Cardiac muscle cell (in vitro differentiated cells and primary cell): ENCODE data around the gene SYNPO2L. TPM values are rescaled to one million over a fixed set of nuclear protein-coding genes. Genes with fewer than 3 reads are reported as not detected.

Experiments
- polyA plus RNA-seq: library from polyadenylated mRNA; unstranded; fragments of >200 nt; fragmentation: Nextera tagmentation; extraction: Ambion mirVana; gene quantifications from 2 replicates; pipeline ENCODE4 v1.2.1, GENCODE V29; 2016
- total RNA-seq: library from RNA; depleted of rRNA; stranded (reverse); fragments of >200 nt; gene quantifications from 2 replicates; pipeline ENCODE4 v1.2.3, GENCODE V29; 2016

SYNPO2L gene
- total and polyA plus RNA-seq, 2 experiments from 2014 or later, result 13.6 to 33.6 TPM

Other genes with a start within 250 kb of the SYNPO2L start
- 53.9 and 63.8 TPM in 2 replicates for gene ANXA7, start 242.0 kb downstream of the SYNPO2L start, total RNA-seq
- 64.5 and 73.9 TPM in 2 replicates for gene ANXA7, start 242.0 kb downstream of the SYNPO2L start, polyA plus RNA-seq
- gene MSS51, start 222.5 kb downstream of the SYNPO2L start, total RNA-seq, result 3.6 and 3.9 TPM in 2 replicates
- 2.1 and 3.5 TPM in 2 replicates for gene MSS51, start 222.5 kb downstream of the SYNPO2L start, polyA plus RNA-seq
- gene PPP3CB, start 160.0 kb downstream of the SYNPO2L start, total RNA-seq, result 22.6 and 45.2 TPM in 2 replicates
- gene PPP3CB, start 160.0 kb downstream of the SYNPO2L start, polyA plus RNA-seq, result 13.3 and 14.3 TPM in 2 replicates
- gene USP54, start 64.7 kb downstream of the SYNPO2L start, total RNA-seq, result 9.4 and 12.4 TPM in 2 replicates
- 9.6 and 10.6 TPM in 2 replicates for gene USP54, start 64.7 kb downstream of the SYNPO2L start, polyA plus RNA-seq
- 13.6 and 16.2 TPM in 2 replicates for gene MYOZ1, start 14.6 kb downstream of the SYNPO2L start, total RNA-seq
- 11.7 and 17.0 TPM in 2 replicates for gene MYOZ1, start 14.6 kb downstream of the SYNPO2L start, polyA plus RNA-seq
- 3.7 and 7.3 TPM in 2 replicates for gene AGAP5, start 42.1 kb upstream of the SYNPO2L start, total RNA-seq
- 3.1 and 5.3 TPM in 2 replicates for gene AGAP5, start 42.1 kb upstream of the SYNPO2L start, polyA plus RNA-seq
- gene SEC24C, start 88.3 kb upstream of the SYNPO2L start, total RNA-seq, result 68.6 and 68.7 TPM in 2 replicates
- 56.6 and 65.2 TPM in 2 replicates for gene SEC24C, start 88.3 kb upstream of the SYNPO2L start, polyA plus RNA-seq
- gene CHCHD1, start 126.0 kb upstream of the SYNPO2L start, total RNA-seq, result 37.8 and 42.5 TPM in 2 replicates
- 81.8 and 83.2 TPM in 2 replicates for gene CHCHD1, start 126.0 kb upstream of the SYNPO2L start, polyA plus RNA-seq
- gene ZSWIM8, start 129.6 kb upstream of the SYNPO2L start, total RNA-seq, result 89.3 and 115 TPM in 2 replicates
- 37.1 and 63.7 TPM in 2 replicates for gene ZSWIM8, start 129.6 kb upstream of the SYNPO2L start, polyA plus RNA-seq
- 23.7 and 61.2 TPM in 2 replicates for gene NDST2, start 155.6 kb upstream of the SYNPO2L start, total RNA-seq
- 16.6 and 21.6 TPM in 2 replicates for gene NDST2, start 155.6 kb upstream of the SYNPO2L start, polyA plus RNA-seq
- 28.2 and 29.8 TPM in 2 replicates for gene CAMK2G, start 218.5 kb upstream of the SYNPO2L start, total RNA-seq
- 7.7 and 8.5 TPM in 2 replicates for gene CAMK2G, start 218.5 kb upstream of the SYNPO2L start, polyA plus RNA-seq